Colonic mucosa (tissue), 4 donors: ENCODE results near the gene NEAT1. TPM values are rescaled to one million over a fixed set of nuclear protein-coding genes. Genes with fewer than 3 reads are reported as not detected.

Experiments
- DNase-seq: peaks from one replicate; pipeline ENCODE4 v3.0.0-alpha.2; 2020
- H3K27ac ChIP-seq: fragments of 200-600 bp; one replicate; pipeline ENCODE4 v1.8.0; 2021
- H3K27me3 ChIP-seq: fragments of 200-600 bp; one replicate; pipeline ENCODE4 v1.8.0; 2021
- H3K36me3 ChIP-seq: fragments of 200-600 bp; one replicate; pipeline ENCODE4 v1.8.0; 2021
- H3K4me1 ChIP-seq: fragments of 200-600 bp; one replicate; pipeline ENCODE4 v1.8.0; 2021; ENCODE audit warnings: mild to moderate bottlenecking
- H3K4me3 ChIP-seq: fragments of 200-600 bp; one replicate; pipeline ENCODE4 v1.8.0; 2021
- H3K9ac ChIP-seq, 2 donors: one replicate each; pipeline ENCODE4 v1.7.0; 2013; ENCODE audit warnings: control low read depth in 2 of 2, low read depth in 2 of 2, low read length in 2 of 2
- H3K9me3 ChIP-seq: fragments of 200-600 bp; one replicate; pipeline ENCODE4 v1.8.0; 2021
- CTCF ChIP-seq: fragments of 200-600 bp; IDR thresholded peaks from one replicate; pipeline ENCODE4 v1.8.0; 2022; ENCODE audit warnings: antibody characterized with exemption, mild to moderate bottlenecking
- intact Hi-C: fragments of 100-400 bp; cut with DNase I; formaldehyde crosslinking; loops from one replicate; pipeline ENCODE4 v1.14.1; 2022
- total RNA-seq, 2 donors: library from RNA; stranded (reverse); fragmentation: NEBNext Ultra II Directional in 1 of 2; extraction: Animal tissue kit (Norgen Biotek cat#: 25700) in 1 of 2; gene quantifications; one replicate each; pipeline ENCODE4 v1.2.1, GENCODE V29; 2021
- donor health status: healthy.
- donor health status: DM: no; HTN: no; CAD: no.
- donor health status: DM: no; HTN: no; CAD: no.

The NEAT1 gene
- total RNA-seq, 2 donors from 2014 or later = 269 to 502 TPM

- DNase-seq = no peak
- intact Hi-C loops = no loop called here
- Histone ChIP-seq H3K36me3 (no peaks in the 10 kb centered on the region), H3K4me1 (no peaks in the 10 kb centered on the region), H3K27me3 (no peaks in the 10 kb centered on the region), H3K9me3 (no peaks in the 10 kb centered on the region), H3K27ac (no peak overlapping the region), H3K9ac (no peak overlapping the region), H3K4me3 (no peak overlapping the region)
- no peak for TF ChIP-seq CTCF
Measured at GRCh38 chr11:65377777-65378176, 44.8 kb upstream of the NEAT1 start.

- no peaks in the 10 kb centered on the region for H3K36me3 ChIP-seq
- no peak overlapping the region for H3K27ac ChIP-seq
- no peak for TF ChIP-seq CTCF
- no peaks in the 10 kb centered on the region for H3K27me3 ChIP-seq
- H3K4me1 ChIP-seq = peaks cover 5% of the 10 kb centered on the region
- H3K9me3 ChIP-seq = no peaks in the 10 kb centered on the region
- no peak overlapping the region for H3K4me3 ChIP-seq
- intact Hi-C loops = no loop called here
- H3K9ac ChIP-seq = peak overlapping the region in 1 of 2 donors; percentile 26
- DNase-seq = no peak
Measured at GRCh38 chr11:65378208-65378927, 44.2 kb upstream of the NEAT1 start.

GRCh38 chr11:65378928-65379638 is 43.5 kb upstream of the NEAT1 start:
- intact Hi-C loops = no loop called here
- peak overlapping the region in 1 of 2 donors; percentile 26 for H3K9ac ChIP-seq
- TF ChIP-seq CTCF = no peak
- H3K27me3 ChIP-seq = no peaks in the 10 kb centered on the region
- no peak overlapping the region for H3K4me3 ChIP-seq
- DNase-seq = no peak
- no peak overlapping the region for H3K27ac ChIP-seq
- H3K9me3 ChIP-seq = no peaks in the 10 kb centered on the region
- no peaks in the 10 kb centered on the region for H3K36me3 ChIP-seq
- peaks cover 5% of the 10 kb centered on the region for H3K4me1 ChIP-seq

GRCh38 chr11:65379698-65380459 is 42.7 kb upstream of the NEAT1 start:
- Histone ChIP-seq H3K36me3 (no peaks in the 10 kb centered on the region), H3K27me3 (no peaks in the 10 kb centered on the region), H3K9ac (no peak overlapping the region), H3K9me3 (no peaks in the 10 kb centered on the region), H3K4me3 (no peak overlapping the region), H3K27ac (no peak overlapping the region), H3K4me1 (peaks cover 5% of the 10 kb centered on the region)
- no peak for DNase-seq
- no peak for TF ChIP-seq CTCF
- intact Hi-C loops = loop anchor here (5.0 kb wide), 1 partner anchor 37 kb away; no protein-coding TSS in a partner anchor

- DNase-seq = peak; percentile 63
- intact Hi-C loops = loop anchor here (5.0 kb wide), 1 partner anchor 37 kb away; no protein-coding TSS in a partner anchor
- no peaks in the 10 kb centered on the region for H3K9me3 ChIP-seq
- no peak overlapping the region for H3K4me3 ChIP-seq
- peak; percentile 22 for TF ChIP-seq CTCF
- no peaks in the 10 kb centered on the region for H3K27me3 ChIP-seq
- peaks cover 5% of the 10 kb centered on the region for H3K4me1 ChIP-seq
- H3K36me3 ChIP-seq = no peaks in the 10 kb centered on the region
- H3K27ac ChIP-seq = peak overlapping the region; percentile 98
- peak overlapping the region in 1 of 2 donors; percentile 66 for H3K9ac ChIP-seq
Measured at GRCh38 chr11:65380460-65381119, 42.0 kb upstream of the NEAT1 start.
